ENCODE data around the gene TBX2. TPM values are rescaled to one million over a fixed set of nuclear protein-coding genes. Genes with fewer than 3 reads are reported as not detected.
A peak's percentile ranks its signal among the peaks of the same experiment; 100 is the strongest.

Gene TBX2
- total RNA-seq, 6 donors from 2014 or later = 22.4 to 130 (median 92.7) TPM

GRCh38 chr17:61454381-61455323 lies 55.0 kb downstream of the TBX2 start:
- TF ChIP-seq CTCF (IDR thresholded peaks at IDR 0.05) (no peak), POLR2AphosphoS5 (IDR thresholded peaks at IDR 0.05) (no peak)
- Histone ChIP-seq H3K9me3 (no peaks in the 10 kb centered on the region), H3K27me3 (peaks cover 0 to 66% (median 48%) of the 10 kb centered on the region in 4 donors), H3K4me3 (peak overlapping the region; percentile 18 to 52 (median 36)), H3K36me3 (no peaks in the 10 kb centered on the region), H3K4me1 (peaks cover 21 to 48% (median 31%) of the 10 kb centered on the region in 4 donors), H3K27ac (peak overlapping the region; percentile 78 to 92 (median 86))
- ATAC-seq (ENCODE audit: low FRiP score in 2 of 2) (no peak), DNase-seq (peak in 1 of 2 donors; percentile 84)
- 6 to 11% methylated on average over 40 to 61 of the region's 86 CpGs for WGBS, 2 donors

GRCh38 chr17:61455324-61456060 lies 55.8 kb downstream of the TBX2 start:
- no peaks in the 10 kb centered on the region for H3K9me3 ChIP-seq
- WGBS, 2 donors = 39 to 40% methylated on average over 16 to 18 of the region's 18 CpGs
- DNase-seq (peak in 1 of 2 donors; percentile 62), ATAC-seq (ENCODE audit: low FRiP score in 2 of 2) (no peak)
- H3K27ac ChIP-seq = peak overlapping the region; percentile 78 to 92 (median 86)
- peak overlapping the region in 3 of 4 donors; percentile 18 to 52 (median 52) for H3K4me3 ChIP-seq
- peaks cover 0 to 73% (median 47%) of the 10 kb centered on the region in 4 donors for H3K27me3 ChIP-seq
- TF ChIP-seq EP300 (IDR thresholded peaks at IDR 0.05) = no peak
- TF ChIP-seq CTCF (IDR thresholded peaks at IDR 0.05) = no peak
- no peak for TF ChIP-seq POLR2A (IDR thresholded peaks at IDR 0.05)
- TF ChIP-seq POLR2AphosphoS5 (IDR thresholded peaks at IDR 0.05) = no peak
- peaks cover 24 to 48% (median 31%) of the 10 kb centered on the region in 4 donors for H3K4me1 ChIP-seq
- H3K36me3 ChIP-seq = no peaks in the 10 kb centered on the region

- no peaks in the 10 kb centered on the region for H3K9me3 ChIP-seq
- no peak for ATAC-seq (ENCODE audit: low FRiP score in 2 of 2)
- peaks cover 0 to 73% (median 46%) of the 10 kb centered on the region in 4 donors for H3K27me3 ChIP-seq
- H3K4me3 ChIP-seq = peak overlapping the region; percentile 18 to 52 (median 43)
- H3K36me3 ChIP-seq = no peaks in the 10 kb centered on the region
- DNase-seq = peak in 1 of 2 donors; percentile 78
- peak in 1 of 2 donors; percentile 37 for TF ChIP-seq POLR2AphosphoS5 (IDR thresholded peaks at IDR 0.05)
- no peak for TF ChIP-seq EP300 (IDR thresholded peaks at IDR 0.05)
- H3K4me1 ChIP-seq = peaks cover 24 to 51% (median 31%) of the 10 kb centered on the region in 4 donors
- 14 to 51% methylated on average over 6 to 10 of the region's 47 CpGs for WGBS, 2 donors
- H3K27ac ChIP-seq = peak overlapping the region; percentile 78 to 92 (median 86)
Measured at GRCh38 chr17:61456061-61456681, 56.5 kb downstream of the TBX2 start.

- WGBS, 2 donors = 10 to 16% methylated on average over 4 to 25 of the region's 45 CpGs
- Histone ChIP-seq H3K4me1 (peaks cover 23 to 51% (median 29%) of the 10 kb centered on the region in 4 donors), H3K27me3 (peaks cover 0 to 73% (median 46%) of the 10 kb centered on the region in 4 donors), H3K4me3 (peak overlapping the region in 3 of 4 donors; percentile 18 to 52 (median 52)), H3K27ac (peak overlapping the region; percentile 78 to 92 (median 86)), H3K36me3 (no peaks in the 10 kb centered on the region), H3K9me3 (no peaks in the 10 kb centered on the region)
- DNase-seq (peak in 1 of 2 donors; percentile 75), ATAC-seq (ENCODE audit: low FRiP score in 2 of 2) (no peak)
- TF ChIP-seq CTCF (IDR thresholded peaks at IDR 0.05) (no peak), POLR2A (IDR thresholded peaks at IDR 0.05) (no peak)
Measured at GRCh38 chr17:61456688-61457225, 57.1 kb downstream of the TBX2 start.
